ENCODE data around the gene BNIP5.

- TF ChIP-seq CTCF (IDR thresholded peaks at IDR 0.05) (no peak), POLR2A (IDR thresholded peaks at IDR 0.05) (no peak)
Measured at GRCh38 chr6:36317623-36318022, 19.1 kb downstream of the BNIP5 start.
